AG20443 (cell line): Measurements from ENCODE around the gene ATAD5.
"Not testable (repeated sequence)": the region's sequence is repeated elsewhere in the genome, so short reads cannot be mapped to it uniquely, and the experiment has no call there.

Experiments used
- DNase-seq: peaks from one replicate; pipeline ENCODE4 v3.0.0; 2012; ENCODE audit warnings: low spot score, mixed read lengths

The ATAD5 gene

GRCh38 chr17:30824002-30824355 lies 7.8 kb upstream of the ATAD5 start:
- peak; percentile 31 for DNase-seq

- peak; percentile 99 for DNase-seq
Observed at GRCh38 chr17:30824356-30825145, 7.2 kb upstream of the ATAD5 start, which contains the start of gene CRLF3. Gene CRLF3 (minus strand): TSS chr17:30824692. CDS start chr17:30824651, 41 bp downstream.

GRCh38 chr17:30827082-30827481 lies 4.7 kb upstream of the ATAD5 start:
- no peak for DNase-seq

- no peak for DNase-seq
Observed at GRCh38 chr17:30829022-30829421, 2.7 kb upstream of the ATAD5 start.

- peak; percentile 20 for DNase-seq
Observed at GRCh38 chr17:30831257-30831656, 509 bp upstream of the ATAD5 start.

GRCh38 chr17:30832438-30833124 lies 815 bp downstream of the ATAD5 start:
- no peak for DNase-seq

GRCh38 chr17:30838202-30838807 lies 6.5 kb downstream of the ATAD5 start:
- DNase-seq, result no peak

- DNase-seq, result no peak
Observed at GRCh38 chr17:30840771-30841170, 9.0 kb downstream of the ATAD5 start.

- DNase-seq, result no peak
Observed at GRCh38 chr17:30848021-30848420, 16.3 kb downstream of the ATAD5 start.

- no peak for DNase-seq
Observed at GRCh38 chr17:30854146-30854545, 22.4 kb downstream of the ATAD5 start.

GRCh38 chr17:30858556-30859250 lies 26.9 kb downstream of the ATAD5 start:
- DNase-seq, result no peak

- DNase-seq, result no peak
Observed at GRCh38 chr17:30864636-30865035, 32.9 kb downstream of the ATAD5 start.

GRCh38 chr17:30869005-30869404 lies 37.2 kb downstream of the ATAD5 start:
- no peak for DNase-seq

GRCh38 chr17:30886187-30886586 lies 54.4 kb downstream of the ATAD5 start:
- no peak for DNase-seq

GRCh38 chr17:30894236-30894635 lies 62.5 kb downstream of the ATAD5 start:
- DNase-seq, result no peak

- DNase-seq, result no peak
Observed at GRCh38 chr17:30897311-30897710, 65.5 kb downstream of the ATAD5 start.

GRCh38 chr17:30905742-30906100 lies 74.0 kb downstream of the ATAD5 start:
- DNase-seq, result peak; percentile 31

- DNase-seq, result peak; percentile 96
Observed at GRCh38 chr17:30906101-30906911, 74.5 kb downstream of the ATAD5 start, which contains the start of gene TEFM. Gene TEFM (minus strand): TSS chr17:30906238. CDS start chr17:30906198, 40 bp downstream.

GRCh38 chr17:30908717-30909420 lies 77.1 kb downstream of the ATAD5 start:
- no peak for DNase-seq

- not testable (repeated sequence) for DNase-seq
Observed at GRCh38 chr17:30910151-30910550, 78.4 kb downstream of the ATAD5 start.

GRCh38 chr17:30913955-30914354 lies 82.2 kb downstream of the ATAD5 start:
- no peak for DNase-seq
